UCSD-AML1 (cell line): ENCODE measurements around the gene HORMAD2.
"Not testable (repeated sequence)": the region's sequence is repeated elsewhere in the genome, so short reads cannot be mapped to it uniquely, and the experiment has no call there.

Source experiments
- DNase-seq: peaks from one replicate; lab custom pipeline; 2025; ENCODE audit not compliant: unreplicated experiment; lab: John Stamatoyannopoulos, UW

The HORMAD2 gene

GRCh38 chr22:30056015-30056414, 24.2 kb upstream of the HORMAD2 start:
- DNase-seq: no peak

GRCh38 chr22:30057375-30057774, 22.9 kb upstream of the HORMAD2 start:
- DNase-seq: no peak

GRCh38 chr22:30059346-30060020, 20.8 kb upstream of the HORMAD2 start:
- DNase-seq: not testable (repeated sequence)

- DNase-seq: not testable (repeated sequence)
Measured at GRCh38 chr22:30061094-30061493, 19.2 kb upstream of the HORMAD2 start.

GRCh38 chr22:30062259-30062658, 18.0 kb upstream of the HORMAD2 start:
- no peak for DNase-seq

GRCh38 chr22:30062950-30063349, 17.3 kb upstream of the HORMAD2 start:
- no peak for DNase-seq

GRCh38 chr22:30064172-30064571, 16.1 kb upstream of the HORMAD2 start:
- DNase-seq: no peak

GRCh38 chr22:30073743-30074142, 6.5 kb upstream of the HORMAD2 start:
- no peak for DNase-seq

GRCh38 chr22:30074147-30074546, 6.1 kb upstream of the HORMAD2 start:
- DNase-seq: no peak

GRCh38 chr22:30074994-30075393, 5.3 kb upstream of the HORMAD2 start:
- no peak for DNase-seq

- DNase-seq: no peak
Measured at GRCh38 chr22:30077279-30077880, 2.9 kb upstream of the HORMAD2 start.

GRCh38 chr22:30078320-30079311, 1.6 kb upstream of the HORMAD2 start:
- DNase-seq: no peak

- no peak for DNase-seq
Measured at GRCh38 chr22:30080805-30081204, 541 bp downstream of the HORMAD2 start.

- no peak for DNase-seq
Measured at GRCh38 chr22:30086496-30086895, 6.2 kb downstream of the HORMAD2 start.

GRCh38 chr22:30087037-30087436, 6.8 kb downstream of the HORMAD2 start:
- not testable (repeated sequence) for DNase-seq

GRCh38 chr22:30087611-30088010, 7.3 kb downstream of the HORMAD2 start:
- DNase-seq: no peak

GRCh38 chr22:30088468-30088867, 8.2 kb downstream of the HORMAD2 start:
- DNase-seq: no peak

- DNase-seq: no peak
Measured at GRCh38 chr22:30089655-30089974, 9.4 kb downstream of the HORMAD2 start.

GRCh38 chr22:30092686-30093085, 12.4 kb downstream of the HORMAD2 start:
- no peak for DNase-seq

- no peak for DNase-seq
Measured at GRCh38 chr22:30094804-30095203, 14.5 kb downstream of the HORMAD2 start.

- DNase-seq: no peak
Measured at GRCh38 chr22:30097861-30098260, 17.6 kb downstream of the HORMAD2 start.

- DNase-seq: not testable (repeated sequence)
Measured at GRCh38 chr22:30100770-30101169, 20.5 kb downstream of the HORMAD2 start.
